GM12875 (cell line): ENCODE measurements around the gene ATP13A4.
"Not testable (repeated sequence)": the region's sequence is repeated elsewhere in the genome, so short reads cannot be mapped to it uniquely, and the experiment has no call there.

ENCODE experiments used
- H3K4me3 ChIP-seq: one replicate; pipeline ENCODE4 v1.5.1; 2011; ENCODE audit warnings: low read depth, low read length, control low read depth
- TF ChIP-seq, protein P1 (sequence below): IDR thresholded peaks from 2 replicates; pipeline ENCODE4 v1.5.1; 2011; ENCODE audit warnings: low read depth, mild to moderate bottlenecking, control low read depth, inconsistent platforms, low read length, moderate library complexity, borderline replicate concordance; ENCODE audit not compliant: insufficient read depth

Gene ATP13A4

DNA sequence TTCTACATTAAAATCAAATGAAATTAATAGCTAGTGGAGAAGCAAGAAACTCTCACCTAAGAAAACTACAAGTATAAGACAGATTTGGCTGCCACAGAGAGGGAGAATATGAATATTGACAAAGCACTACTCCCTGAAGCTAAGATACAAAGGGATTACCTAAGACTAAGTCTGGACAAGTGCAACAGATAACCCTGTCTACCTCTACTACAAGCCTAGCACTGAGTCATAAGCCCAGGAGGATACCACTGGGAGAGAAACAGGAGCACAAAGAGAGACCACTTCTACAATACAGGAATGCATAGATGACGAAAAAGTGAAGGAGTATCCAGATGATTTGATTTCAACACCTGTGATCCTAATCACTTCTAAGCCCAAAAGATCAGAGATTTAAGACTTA, 10.4 kb downstream of the ATP13A4 start:
- H3K4me3 ChIP-seq = no peak overlapping the region
- TF ChIP-seq, protein P1, sequence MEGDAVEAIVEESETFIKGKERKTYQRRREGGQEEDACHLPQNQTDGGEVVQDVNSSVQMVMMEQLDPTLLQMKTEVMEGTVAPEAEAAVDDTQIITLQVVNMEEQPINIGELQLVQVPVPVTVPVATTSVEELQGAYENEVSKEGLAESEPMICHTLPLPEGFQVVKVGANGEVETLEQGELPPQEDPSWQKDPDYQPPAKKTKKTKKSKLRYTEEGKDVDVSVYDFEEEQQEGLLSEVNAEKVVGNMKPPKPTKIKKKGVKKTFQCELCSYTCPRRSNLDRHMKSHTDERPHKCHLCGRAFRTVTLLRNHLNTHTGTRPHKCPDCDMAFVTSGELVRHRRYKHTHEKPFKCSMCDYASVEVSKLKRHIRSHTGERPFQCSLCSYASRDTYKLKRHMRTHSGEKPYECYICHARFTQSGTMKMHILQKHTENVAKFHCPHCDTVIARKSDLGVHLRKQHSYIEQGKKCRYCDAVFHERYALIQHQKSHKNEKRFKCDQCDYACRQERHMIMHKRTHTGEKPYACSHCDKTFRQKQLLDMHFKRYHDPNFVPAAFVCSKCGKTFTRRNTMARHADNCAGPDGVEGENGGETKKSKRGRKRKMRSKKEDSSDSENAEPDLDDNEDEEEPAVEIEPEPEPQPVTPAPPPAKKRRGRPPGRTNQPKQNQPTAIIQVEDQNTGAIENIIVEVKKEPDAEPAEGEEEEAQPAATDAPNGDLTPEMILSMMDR = no peak

DNA sequence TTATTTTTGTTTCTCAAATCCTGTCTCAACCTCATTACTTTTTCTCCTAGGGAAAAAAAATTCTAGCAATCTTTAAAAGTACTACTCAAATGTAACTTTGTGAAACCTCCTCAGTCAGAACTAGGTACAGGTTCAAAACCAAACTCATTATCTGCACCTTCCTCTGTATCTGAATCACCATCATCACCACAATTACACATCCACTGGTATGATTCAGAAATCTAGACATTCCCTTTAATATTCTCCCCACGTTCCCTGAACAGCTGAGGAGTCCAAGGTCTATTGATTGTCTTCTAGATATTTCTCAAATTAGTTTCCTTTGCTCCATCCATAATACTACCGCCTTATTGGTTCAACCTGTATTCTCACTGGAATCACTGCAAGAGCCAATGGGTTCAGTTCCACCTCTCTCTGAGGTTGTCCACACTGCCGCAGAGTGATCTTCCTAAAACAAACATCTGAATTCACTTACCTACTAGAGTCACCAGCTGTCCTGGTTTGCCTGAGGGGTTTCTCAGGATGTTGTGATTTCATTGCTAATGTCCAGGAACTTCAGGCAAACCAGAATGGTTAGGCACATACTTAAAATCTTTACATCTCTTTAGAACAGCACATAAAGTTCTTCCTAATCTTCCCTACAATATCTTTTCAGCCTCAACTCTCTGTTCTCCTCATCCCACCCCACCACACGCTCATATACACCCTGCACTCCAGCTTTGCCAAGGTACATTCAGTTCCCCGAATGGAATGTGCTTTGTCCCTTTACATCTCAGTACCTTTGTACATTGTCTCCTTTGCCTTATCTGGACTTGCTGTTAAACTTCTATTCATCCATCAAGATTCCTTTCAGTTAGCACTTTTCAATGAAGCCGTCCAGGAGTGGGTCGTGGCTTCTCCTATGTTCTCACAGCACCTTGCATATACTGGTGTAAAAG, 24.2 kb downstream of the ATP13A4 start:
- TF ChIP-seq, protein P1 = no peak
- H3K4me3 ChIP-seq = no peak overlapping the region

DNA sequence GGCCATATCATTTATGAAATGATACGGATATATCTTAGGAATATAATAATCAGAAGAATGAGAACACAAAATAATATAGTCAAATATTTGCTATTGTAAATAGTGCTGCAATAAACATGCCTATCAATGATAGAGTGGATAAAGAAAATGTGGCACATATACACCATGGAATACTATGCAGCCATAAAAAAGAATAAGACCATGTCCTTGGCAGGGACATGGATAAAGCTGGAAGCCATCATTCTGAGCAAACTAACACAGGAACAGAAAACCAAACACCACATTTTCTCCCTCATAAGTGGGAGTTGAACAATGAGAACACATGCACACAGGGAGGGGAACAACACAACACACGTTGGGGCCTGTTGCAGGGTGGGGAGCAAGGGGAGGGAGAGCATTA, 28.6 kb downstream of the ATP13A4 start:
- not testable (repeated sequence) for H3K4me3 ChIP-seq

DNA sequence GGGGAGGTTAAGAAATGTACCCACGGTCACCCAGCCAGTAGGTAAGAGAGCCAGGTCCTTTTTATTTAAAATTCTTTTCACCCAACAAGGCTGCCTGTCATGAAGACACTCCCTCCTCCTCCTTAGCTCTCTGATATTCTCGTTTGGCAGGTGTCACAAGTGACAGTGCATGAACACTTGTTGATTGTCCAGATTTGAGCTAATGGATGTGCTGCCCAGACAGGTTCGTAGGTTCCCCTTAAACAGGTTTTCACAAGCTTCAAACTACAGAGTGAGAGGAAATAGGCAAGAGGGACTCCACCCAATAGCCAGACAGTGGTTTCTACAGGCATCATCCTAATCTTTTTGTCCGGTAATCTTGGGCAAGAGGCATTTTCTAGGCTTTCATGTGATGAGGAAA, 32.2 kb downstream of the ATP13A4 start:
- TF ChIP-seq, protein P1 = no peak
- H3K4me3 ChIP-seq = no peak overlapping the region

DNA sequence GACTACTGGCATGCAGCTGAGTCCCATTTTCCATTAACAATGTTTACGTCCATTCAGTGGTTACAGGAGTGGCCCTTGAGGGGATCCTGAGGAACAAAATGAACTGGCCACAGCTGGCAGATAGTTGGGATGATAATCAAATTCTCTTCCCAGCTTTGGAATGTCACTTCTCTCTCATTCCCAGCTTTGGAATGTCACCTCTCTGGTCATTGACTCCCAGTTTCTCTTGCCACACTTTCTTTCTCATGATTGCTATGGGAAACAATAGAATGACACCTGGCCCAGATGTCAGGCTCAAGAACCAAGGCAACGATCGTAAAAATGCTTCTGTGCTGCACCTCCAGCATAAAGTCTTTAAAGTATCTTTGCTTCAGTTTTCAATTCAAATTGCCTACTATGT, 34.0 kb downstream of the ATP13A4 start:
- TF ChIP-seq, protein P1 = no peak
- no peak overlapping the region for H3K4me3 ChIP-seq

DNA sequence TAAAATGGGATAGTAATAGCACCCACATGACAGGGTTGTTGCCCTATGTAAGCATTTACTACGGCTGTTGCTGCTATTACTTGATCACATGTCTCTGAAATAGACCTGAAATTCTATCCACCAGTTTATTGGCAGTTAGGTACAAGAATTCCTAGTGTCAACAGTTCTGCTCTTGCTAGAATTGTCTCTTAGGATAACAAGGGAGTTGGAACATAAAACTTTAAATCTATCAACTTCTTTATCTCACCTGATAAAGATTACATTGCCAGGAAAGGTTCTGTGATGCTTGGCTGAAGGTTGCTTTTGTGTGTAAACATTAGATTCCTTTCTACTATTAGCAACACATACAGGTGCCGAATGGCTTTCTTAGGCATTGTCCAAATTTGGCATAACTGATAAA, 38.7 kb downstream of the ATP13A4 start:
- no peak overlapping the region for H3K4me3 ChIP-seq
- TF ChIP-seq, protein P1 = no peak

DNA sequence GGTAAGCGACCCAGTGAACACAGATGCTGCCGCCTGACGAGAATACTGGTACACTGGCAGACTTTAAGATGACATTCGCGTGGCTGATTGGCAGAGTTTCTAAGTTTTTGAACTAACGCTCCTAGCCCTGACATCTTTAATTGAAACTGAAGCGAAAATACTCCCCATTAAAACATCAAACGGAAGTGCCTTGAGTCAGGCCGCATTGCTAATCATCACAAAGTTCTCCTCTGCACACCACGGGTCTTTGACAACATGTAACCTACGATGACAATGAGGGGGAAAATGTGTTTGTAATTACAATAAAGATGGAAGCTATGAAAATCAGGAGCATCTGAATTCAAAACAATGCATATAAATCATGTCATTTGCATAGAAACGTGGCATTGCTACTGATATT, 44.5 kb downstream of the ATP13A4 start:
- no peak overlapping the region for H3K4me3 ChIP-seq
- TF ChIP-seq, protein P1 = no peak
